Epithelial cell of proximal tubule (primary cell): ENCODE data around the gene TTYH1. TPM values are rescaled to one million over a fixed set of nuclear protein-coding genes. Genes with fewer than 3 reads are reported as not detected.
A peak's percentile ranks its signal among the peaks of the same experiment; 100 is the strongest.
"Not testable (repeated sequence)": the region's sequence is repeated elsewhere in the genome, so short reads cannot be mapped to it uniquely, and the experiment has no call there.

ENCODE experiments used
- DNase-seq: peaks from one replicate; pipeline ENCODE4 v3.0.0-alpha.2; 2011; ENCODE audit warnings: low read depth
- H3K4me3 ChIP-seq: 2 replicates; pipeline ENCODE4 v1.5.1; 2011; ENCODE audit warnings: low read depth, mild to moderate bottlenecking, low read length
- total RNA-seq: library from RNA; depleted of rRNA; stranded (reverse); fragments of >200 nt; gene quantifications from 2 replicates; pipeline ENCODE4 v1.2.3, GENCODE V29; 2015
- TF ChIP-seq, protein P1 (sequence below): conservative IDR thresholded peaks from 2 replicates; pipeline ENCODE4 v1.5.1; 2012; ENCODE audit warnings: low read depth, mild to moderate bottlenecking, low read length

The TTYH1 gene
- total RNA-seq, 1 donor from 2014 or later: 3.6 TPM

DNA sequence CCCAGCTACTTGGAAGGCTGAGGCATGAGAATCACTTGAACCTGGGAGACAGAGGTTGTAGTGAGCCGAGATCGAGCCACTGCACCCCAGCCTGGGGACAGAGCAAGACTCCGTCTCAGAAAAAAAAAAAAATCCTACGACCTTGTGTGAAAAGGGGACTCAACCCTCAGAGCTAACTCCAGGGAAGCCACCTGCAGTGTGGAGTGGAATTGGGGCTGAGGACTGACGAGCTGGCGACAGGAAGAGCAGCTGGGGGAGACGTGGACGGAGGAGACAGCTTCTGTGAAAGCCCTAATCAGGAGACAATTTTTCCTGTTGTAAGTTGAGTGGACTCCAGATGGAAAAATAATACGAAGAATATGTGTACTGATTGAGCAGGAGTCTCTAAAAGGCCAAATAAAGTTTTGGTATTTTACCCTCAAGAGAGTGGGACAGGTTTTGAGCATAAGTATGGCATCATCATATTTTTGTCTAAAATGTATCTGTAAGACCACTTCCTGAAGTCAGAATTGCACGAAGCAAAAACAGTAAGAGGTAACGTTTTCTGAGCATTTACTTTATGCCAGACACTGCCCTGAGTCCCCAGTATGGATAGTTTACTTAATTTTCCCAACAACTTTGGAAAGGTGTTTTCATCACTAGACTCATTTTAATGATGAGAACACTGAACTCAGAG lies 38.5 kb upstream of the TTYH1 start:
- no peak for DNase-seq
- TF ChIP-seq, protein P1, sequence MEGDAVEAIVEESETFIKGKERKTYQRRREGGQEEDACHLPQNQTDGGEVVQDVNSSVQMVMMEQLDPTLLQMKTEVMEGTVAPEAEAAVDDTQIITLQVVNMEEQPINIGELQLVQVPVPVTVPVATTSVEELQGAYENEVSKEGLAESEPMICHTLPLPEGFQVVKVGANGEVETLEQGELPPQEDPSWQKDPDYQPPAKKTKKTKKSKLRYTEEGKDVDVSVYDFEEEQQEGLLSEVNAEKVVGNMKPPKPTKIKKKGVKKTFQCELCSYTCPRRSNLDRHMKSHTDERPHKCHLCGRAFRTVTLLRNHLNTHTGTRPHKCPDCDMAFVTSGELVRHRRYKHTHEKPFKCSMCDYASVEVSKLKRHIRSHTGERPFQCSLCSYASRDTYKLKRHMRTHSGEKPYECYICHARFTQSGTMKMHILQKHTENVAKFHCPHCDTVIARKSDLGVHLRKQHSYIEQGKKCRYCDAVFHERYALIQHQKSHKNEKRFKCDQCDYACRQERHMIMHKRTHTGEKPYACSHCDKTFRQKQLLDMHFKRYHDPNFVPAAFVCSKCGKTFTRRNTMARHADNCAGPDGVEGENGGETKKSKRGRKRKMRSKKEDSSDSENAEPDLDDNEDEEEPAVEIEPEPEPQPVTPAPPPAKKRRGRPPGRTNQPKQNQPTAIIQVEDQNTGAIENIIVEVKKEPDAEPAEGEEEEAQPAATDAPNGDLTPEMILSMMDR: no peak
- H3K4me3 ChIP-seq: no peak overlapping the region

DNA sequence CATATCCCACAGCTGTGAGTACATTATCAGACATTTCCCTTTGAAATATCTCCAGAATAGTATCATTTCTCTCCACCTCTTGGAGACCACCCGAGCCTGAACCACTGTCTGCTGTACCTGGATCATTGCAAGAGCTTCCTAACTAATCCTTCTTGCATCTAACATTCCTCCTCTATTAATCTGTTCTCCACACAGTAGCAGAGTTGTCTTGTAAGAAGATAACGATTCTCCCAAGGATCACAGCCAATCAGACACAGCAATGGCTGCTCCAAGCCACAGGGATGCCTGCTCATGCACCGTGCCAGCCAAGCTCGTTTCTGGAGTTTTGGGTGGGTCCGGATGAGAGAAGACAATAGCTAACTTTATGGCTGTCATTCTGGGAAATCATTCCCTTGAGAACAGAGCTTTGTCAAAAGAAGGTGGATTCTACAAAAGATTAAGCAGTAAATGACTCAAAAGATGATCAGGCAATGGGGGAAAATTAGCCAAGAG lies 36.0 kb upstream of the TTYH1 start:
- DNase-seq: no peak
- TF ChIP-seq, protein P1: no peak
- no peak overlapping the region for H3K4me3 ChIP-seq

DNA sequence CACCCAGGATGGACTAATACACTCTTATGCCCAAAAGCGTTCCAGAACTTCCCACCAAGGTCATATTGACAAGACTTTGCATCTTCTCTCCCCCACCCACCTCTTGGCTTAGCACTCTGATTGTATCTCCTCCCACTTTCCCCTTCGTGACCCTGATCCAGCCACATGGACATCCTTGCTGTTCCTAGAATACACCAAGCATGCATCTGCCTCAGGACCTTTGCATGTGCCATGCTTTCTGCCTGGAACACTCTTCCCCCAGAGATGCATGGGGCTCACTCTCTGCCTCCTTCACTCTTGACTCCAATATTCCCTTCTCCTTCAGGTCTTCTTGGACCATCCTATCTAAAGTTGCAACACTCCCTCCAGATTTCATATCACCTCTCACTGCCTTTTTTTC lies 34.4 kb upstream of the TTYH1 start:
- H3K4me3 ChIP-seq: no peak overlapping the region
- no peak for DNase-seq
- TF ChIP-seq, protein P1: no peak

DNA sequence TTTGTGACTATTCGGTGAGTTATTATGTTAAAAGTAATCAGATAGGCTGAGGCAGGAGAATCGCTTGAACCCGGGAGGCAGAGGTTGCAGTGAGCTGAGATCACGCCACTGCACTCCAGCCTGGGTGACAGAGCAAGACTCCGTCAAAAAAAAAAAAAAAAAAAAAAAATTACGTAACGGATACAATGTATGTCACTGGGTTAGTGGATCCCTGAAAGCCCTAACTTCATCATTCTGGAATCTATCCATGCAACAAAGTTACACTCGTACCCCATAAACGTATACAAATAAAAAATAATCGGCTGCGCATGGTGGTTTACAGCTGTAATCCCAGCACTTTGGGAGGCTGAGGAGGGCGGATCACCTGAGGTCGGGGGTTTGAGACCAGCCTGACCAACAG lies 33.2 kb upstream of the TTYH1 start:
- H3K4me3 ChIP-seq, DNase-seq: not testable (repeated sequence)

DNA sequence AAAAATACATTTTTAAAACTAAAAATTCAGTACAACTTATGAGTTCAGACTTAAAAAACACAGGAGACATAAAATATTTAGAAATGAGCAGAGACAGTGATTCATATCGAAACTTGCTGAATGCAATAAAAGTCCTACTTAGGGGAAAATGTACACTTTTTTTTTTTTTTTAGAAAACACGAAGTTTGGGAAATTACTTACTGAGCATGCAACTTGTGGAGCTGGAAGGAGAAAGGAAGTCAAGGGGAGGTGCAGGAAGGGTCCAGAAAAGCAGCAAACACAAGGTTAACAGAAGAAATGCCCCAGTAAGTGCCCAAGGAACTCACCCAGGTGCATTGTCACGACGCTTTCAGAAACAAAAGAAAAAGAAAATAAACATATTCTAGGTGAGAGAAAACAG lies 31.9 kb upstream of the TTYH1 start:
- H3K4me3 ChIP-seq: no peak overlapping the region
- DNase-seq: no peak
- TF ChIP-seq, protein P1: no peak

DNA sequence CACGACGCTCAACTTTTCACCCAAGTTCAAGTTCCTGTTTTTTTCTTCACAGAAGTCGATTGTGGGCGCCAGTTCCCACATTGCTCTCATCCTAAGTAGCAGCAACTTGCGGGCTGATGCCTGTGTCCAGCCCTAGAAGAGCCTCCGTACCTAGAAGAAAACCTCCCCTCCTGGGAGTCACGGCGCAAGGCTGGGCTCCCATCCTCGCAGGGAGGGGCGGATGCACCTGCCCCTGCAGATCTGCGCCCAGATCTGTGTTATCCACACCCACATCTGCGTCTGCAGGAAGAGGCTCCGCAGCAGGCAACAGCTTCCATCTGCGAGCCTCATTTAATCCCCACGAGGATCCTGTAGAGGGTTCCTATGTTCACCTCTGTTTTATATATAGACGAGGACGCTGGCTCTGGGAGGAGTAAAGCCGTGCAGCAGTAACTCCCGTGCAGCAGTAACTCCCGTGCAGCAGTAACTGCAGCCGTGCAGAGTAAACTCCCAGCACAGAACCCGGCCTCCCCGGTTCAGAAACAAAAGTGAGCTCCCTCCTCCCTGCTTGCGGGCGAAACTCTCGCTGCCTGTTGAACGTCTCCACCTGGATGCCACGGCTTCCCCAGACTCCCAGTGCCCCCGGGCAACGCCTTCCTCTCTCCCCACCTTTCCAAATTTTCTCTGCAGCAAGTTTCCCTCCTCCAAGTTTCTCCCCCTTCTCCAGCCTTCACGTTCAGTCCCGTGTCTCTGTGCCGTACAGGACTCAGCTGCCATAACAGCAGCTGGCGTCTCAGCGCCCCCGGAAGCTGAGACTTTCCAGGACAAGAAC lies 27.1 kb upstream of the TTYH1 start:
- peak overlapping the region; percentile 29 for H3K4me3 ChIP-seq
- DNase-seq: no peak
- TF ChIP-seq, protein P1: no peak

DNA sequence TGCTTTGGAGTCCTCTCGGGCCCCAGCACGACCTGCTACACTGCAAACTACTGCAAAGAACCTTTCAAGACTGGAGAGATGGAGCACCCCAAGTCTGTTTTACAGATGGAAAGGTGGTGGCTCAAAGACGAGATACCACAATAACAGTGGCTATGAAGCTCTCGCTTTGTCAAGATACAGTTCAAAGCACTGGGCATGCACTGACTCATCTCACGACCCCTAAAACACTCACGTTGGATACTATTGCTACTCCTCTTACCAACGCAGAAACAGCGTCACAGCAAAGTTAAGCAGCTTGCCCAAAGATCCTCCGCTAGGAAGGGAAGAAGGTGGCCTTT lies 26.5 kb upstream of the TTYH1 start:
- H3K4me3 ChIP-seq: peak overlapping the region; percentile 29
- DNase-seq: no peak
- TF ChIP-seq, protein P1: no peak
